Endothelial cell of umbilical vein (primary cell): ENCODE results near the gene DYNC2LI1. TPM values are rescaled to one million over a fixed set of nuclear protein-coding genes. Genes with fewer than 3 reads are reported as not detected.

Source experiments
- BruUV-seq: library from RNA; stranded (reverse); fragments of 400-500 nt; replicated peaks from 2 replicates; lab custom pipeline; 2021; lab: Mats Ljungman, UMichigan
- CTCF ChIA-PET: fragments of 300-600, 350-600 bp; sonication (Branson Sonifier 250); formaldehyde crosslinking; loops from one replicate; lab custom pipeline; 2021; ENCODE audit warnings: antibody characterized with exemption, inconsistent platforms; lab: Charles Lee
- POLR2A ChIA-PET: fragments of 300-600, 350-600 bp; sonication (Branson Sonifier 250); formaldehyde crosslinking; loops from one replicate; lab custom pipeline; 2021; ENCODE audit warnings: antibody characterized with exemption, inconsistent platforms; lab: Charles Lee
- DNase-seq: peaks from one replicate; pipeline ENCODE4 v3.0.0-alpha.2; 2011; ENCODE audit warnings: low read depth, low spot score
- FAIRE-seq: peaks from 2 replicates; lab custom pipeline; 2011; peaks lifted over from hg19 to GRCh38; lab: Jason Lieb, UNC
- H2AFZ ChIP-seq: 2 replicates; pipeline ENCODE4 v1.6.0; 2012; ENCODE audit warnings: low read depth, low read length, control low read depth, inconsistent platforms
- H3K27ac ChIP-seq: 2 replicates; pipeline ENCODE4 v1.5.1; 2011; ENCODE audit warnings: low read depth, mild to moderate bottlenecking, control low read depth, low read length, moderate library complexity; ENCODE audit not compliant: insufficient read depth
- H3K27me3 ChIP-seq, 2 experiments: 2 replicates each; pipeline versions ENCODE4 v1.6.0 to v1.6.1; 2011; ENCODE audit warnings: low read length in 2 of 2, mixed read lengths in 1 of 2; ENCODE audit not compliant: control insufficient read depth in 2 of 2, insufficient read depth in 2 of 2
- H3K36me3 ChIP-seq, 2 experiments: 2 replicates in 1 of 2; 3 replicates in 1 of 2; pipeline ENCODE4 v1.5.1; 2011; ENCODE audit warnings: low read length in 2 of 2, mild to moderate bottlenecking in 1 of 2, moderate library complexity in 1 of 2; ENCODE audit not compliant: control insufficient read depth in 2 of 2, insufficient read depth in 2 of 2; ENCODE audit errors: extremely low read depth in 1 of 2
- H3K4me1 ChIP-seq: 3 replicates; pipeline ENCODE4 v1.5.1; 2011; ENCODE audit warnings: mild to moderate bottlenecking, low read length; ENCODE audit not compliant: control insufficient read depth, insufficient read depth; ENCODE audit errors: extremely low read depth
- H3K4me2 ChIP-seq: 2 replicates; pipeline ENCODE4 v1.6.1; 2011; ENCODE audit warnings: low read length, control low read depth, mixed read lengths; ENCODE audit not compliant: insufficient read depth
- H3K4me3 ChIP-seq, 3 experiments: fragments of 200-600 bp in 1 of 3; sonication (generic), shearing (Covaris generic) in 1 of 3; replicated peaks in 1 of 3; 2 replicates each; pipeline ENCODE4 v1.5.1; 2011 to 2016; ENCODE audit warnings: control low read depth in 3 of 3, low read length in 3 of 3, mild to moderate bottlenecking in 2 of 3, inconsistent platforms in 1 of 3, low read depth in 1 of 3, moderate library complexity in 1 of 3; ENCODE audit not compliant: insufficient read depth in 1 of 3
- H3K79me2 ChIP-seq: 2 replicates; pipeline ENCODE4 v1.6.0; 2012; ENCODE audit warnings: low read length, inconsistent platforms; ENCODE audit not compliant: control insufficient read depth, insufficient read depth
- H3K9ac ChIP-seq: replicated peaks from 2 replicates; pipeline ENCODE3; 2011; ENCODE audit warnings: low read length, control low read depth; ENCODE audit not compliant: insufficient read depth; ENCODE audit errors: extremely low read depth
- H3K9me1 ChIP-seq: replicated peaks from 3 replicates; pipeline ENCODE4 v1.6.0; 2011; ENCODE audit warnings: mild to moderate bottlenecking, low read length; ENCODE audit not compliant: control insufficient read depth, insufficient read depth; ENCODE audit errors: extremely low read depth
- H3K9me3 ChIP-seq: replicated peaks from 2 replicates; pipeline ENCODE4 v1.5.1; 2012; ENCODE audit warnings: low read length, inconsistent platforms; ENCODE audit not compliant: control insufficient read depth, insufficient read depth
- H4K20me1 ChIP-seq: replicated peaks from 2 replicates; pipeline ENCODE3; 2011; ENCODE audit warnings: mild to moderate bottlenecking, low read length; ENCODE audit not compliant: control insufficient read depth, insufficient read depth; ENCODE audit errors: extremely low read depth
- CTCF ChIP-seq, 2 donors: IDR thresholded peaks; 1 replicate in 1 of 2; 2 replicates in 1 of 2; pipeline ENCODE4 v1.5.1; 2011; ENCODE audit warnings: low read length in 2 of 2, mild to moderate bottlenecking in 2 of 2, moderate library complexity in 2 of 2, control low read depth in 1 of 2, inconsistent platforms in 1 of 2, low read depth in 1 of 2; ENCODE audit not compliant: insufficient read depth in 1 of 2; ENCODE audit errors: extremely low read depth in 1 of 2
- EZH2 ChIP-seq: IDR thresholded peaks from 2 replicates; pipeline ENCODE4 v1.6.1; 2012; ENCODE audit warnings: borderline replicate concordance, low read depth, mild to moderate bottlenecking, moderate library complexity, low read length, inconsistent platforms; ENCODE audit not compliant: severe bottlenecking
- FOS ChIP-seq: IDR thresholded peaks from 2 replicates; pipeline ENCODE4 v1.6.1; 2011; ENCODE audit warnings: mild to moderate bottlenecking, low read length, moderate library complexity, borderline replicate concordance; ENCODE audit not compliant: insufficient read depth
- GATA2 ChIP-seq: IDR thresholded peaks from 2 replicates; pipeline ENCODE4 v1.7.0; 2011; ENCODE audit warnings: low read depth, mild to moderate bottlenecking, moderate library complexity, mixed read lengths, low read length; ENCODE audit not compliant: insufficient read length, insufficient read depth
- JUN ChIP-seq: IDR thresholded peaks from 2 replicates; pipeline ENCODE4 v1.6.1; 2011; ENCODE audit warnings: borderline replicate concordance, low read depth; ENCODE audit not compliant: insufficient read length, insufficient read depth
- MAX ChIP-seq: IDR thresholded peaks from 2 replicates; pipeline ENCODE4 v1.6.1; 2011; ENCODE audit not compliant: insufficient read depth, insufficient read length
- MYC ChIP-seq: IDR thresholded peaks from one replicate; pipeline ENCODE4 v1.6.1; 2011; ENCODE audit warnings: mild to moderate bottlenecking, low read depth, low read length
- POLR2A ChIP-seq: IDR thresholded peaks from 2 replicates; pipeline ENCODE4 v1.6.1; 2012; ENCODE audit warnings: low read depth, mild to moderate bottlenecking, control low read depth, low read length
- POLR2AphosphoS5 ChIP-seq: IDR thresholded peaks from 2 replicates; pipeline ENCODE4 v1.6.1; 2012; ENCODE audit warnings: low read depth, mild to moderate bottlenecking, control low read depth, low read length, moderate library complexity; ENCODE audit not compliant: insufficient read depth
- dilution Hi-C: fragments of 300-500 bp; cut with MboI; formaldehyde crosslinking; loops from one replicate; pipeline ENCODE4 v1.15.0; 2019; ENCODE audit warnings: low sequenced_read_pairs; ENCODE audit not compliant: extremely low pct_ligation_motif_present
- intact Hi-C: fragments of 100-400 bp; cut with micrococcal nuclease; formaldehyde crosslinking; loops from one replicate; pipeline ENCODE4 v1.10.0; 2022
- polyA plus RNA-seq, 4 experiments: library from polyadenylated mRNA; depleted of rRNA in 3 of 4; stranded (reverse) in 3 of 4; unstranded in 1 of 4; fragments of >200 nt; gene quantifications; 2 replicates each; pipeline versions ENCODE4 v1.2.1 to v1.2.3, GENCODE V29; 2011 to 2012; ENCODE audit warnings: missing spikeins in 1 of 4
- total RNA-seq: library from RNA; stranded (reverse); gene quantifications from 2 replicates; pipeline ENCODE4 v1.2.3, GENCODE V29; 2021

The DYNC2LI1 gene
- total and polyA plus RNA-seq, 2 donors (not counting 3 experiments of a cell fraction or from before 2014, with no cell fraction given) = 4.2 to 8.7 TPM

GRCh38 chr2:43736637-43737036 lies 37.2 kb upstream of the DYNC2LI1 start:
- H3K9me1 ChIP-seq = no peaks in the 10 kb centered on the region
- H4K20me1 ChIP-seq = no peaks in the 10 kb centered on the region
- no peaks in the 10 kb centered on the region for H3K36me3 ChIP-seq
- H2AFZ ChIP-seq = no peak overlapping the region
- H3K27ac ChIP-seq = no peak overlapping the region
- no TSS peak for BruUV-seq
- FAIRE-seq (no peak), DNase-seq (no peak)
- dilution Hi-C loops (no loop called here), intact Hi-C loops (no loop called here)
- H3K4me2 ChIP-seq = no peak overlapping the region
- no peak overlapping the region for H3K9ac ChIP-seq
- no peak overlapping the region for H3K4me3 ChIP-seq
- H3K4me1 ChIP-seq = no peaks in the 10 kb centered on the region
- H3K27me3 ChIP-seq = no peaks in the 10 kb centered on the region
- ChIA-PET POLR2A (no interaction called here), CTCF (interaction anchor here (1.0 to 1.5 kb wide), 2 partner anchors 28 to 31 kb away, joined by 3 to 4 read pairs; no protein-coding TSS in a partner anchor)
- no peaks in the 10 kb centered on the region for H3K79me2 ChIP-seq
- H3K9me3 ChIP-seq = no peaks in the 10 kb centered on the region
- no peak for TF ChIP-seq MAX
- no peak for TF ChIP-seq FOS
- TF ChIP-seq POLR2A = no peak
- TF ChIP-seq GATA2 = no peak
- TF ChIP-seq JUN = no peak
- TF ChIP-seq POLR2AphosphoS5 = no peak
- TF ChIP-seq MYC = no peak
- TF ChIP-seq EZH2 = no peak
- TF ChIP-seq CTCF (IDR thresholded peaks at IDR 0.05; ENCODE audit: extremely low read depth in 1 of 2, insufficient read depth in 1 of 2, low read depth in 1 of 2, low read length in 2 of 2) = no peak
